Stromal cell of bone marrow (primary cell): ENCODE measurements around the gene TBC1D22A.
"Not testable (repeated sequence)": the region's sequence is repeated elsewhere in the genome, so short reads cannot be mapped to it uniquely, and the experiment has no call there.

ENCODE experiments used
- DNase-seq: peaks from one replicate; pipeline ENCODE4 v3.0.0-alpha.2; 2012; ENCODE audit warnings: low read depth

The TBC1D22A gene

DNA sequence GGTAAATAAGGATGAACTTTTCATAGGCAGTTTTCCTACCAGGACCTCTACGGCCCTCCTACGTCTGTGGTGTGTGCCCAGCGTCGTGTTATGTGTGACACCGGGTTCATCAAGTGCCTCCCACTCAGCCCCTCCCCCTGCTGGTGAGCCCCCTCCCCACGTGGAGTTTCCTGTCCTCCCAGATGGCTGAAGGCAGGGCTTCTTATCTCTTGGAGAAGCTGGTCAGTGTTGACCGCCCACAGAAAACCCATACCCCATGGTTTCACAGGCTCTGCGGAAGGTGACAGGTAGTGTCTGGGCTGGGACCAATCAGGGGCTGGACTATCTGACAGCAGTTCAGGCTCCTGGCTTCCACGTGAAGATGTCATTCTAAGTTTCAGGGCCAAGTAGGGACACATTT is 393.5 kb downstream of the TBC1D22A start:
- DNase-seq = no peak

DNA sequence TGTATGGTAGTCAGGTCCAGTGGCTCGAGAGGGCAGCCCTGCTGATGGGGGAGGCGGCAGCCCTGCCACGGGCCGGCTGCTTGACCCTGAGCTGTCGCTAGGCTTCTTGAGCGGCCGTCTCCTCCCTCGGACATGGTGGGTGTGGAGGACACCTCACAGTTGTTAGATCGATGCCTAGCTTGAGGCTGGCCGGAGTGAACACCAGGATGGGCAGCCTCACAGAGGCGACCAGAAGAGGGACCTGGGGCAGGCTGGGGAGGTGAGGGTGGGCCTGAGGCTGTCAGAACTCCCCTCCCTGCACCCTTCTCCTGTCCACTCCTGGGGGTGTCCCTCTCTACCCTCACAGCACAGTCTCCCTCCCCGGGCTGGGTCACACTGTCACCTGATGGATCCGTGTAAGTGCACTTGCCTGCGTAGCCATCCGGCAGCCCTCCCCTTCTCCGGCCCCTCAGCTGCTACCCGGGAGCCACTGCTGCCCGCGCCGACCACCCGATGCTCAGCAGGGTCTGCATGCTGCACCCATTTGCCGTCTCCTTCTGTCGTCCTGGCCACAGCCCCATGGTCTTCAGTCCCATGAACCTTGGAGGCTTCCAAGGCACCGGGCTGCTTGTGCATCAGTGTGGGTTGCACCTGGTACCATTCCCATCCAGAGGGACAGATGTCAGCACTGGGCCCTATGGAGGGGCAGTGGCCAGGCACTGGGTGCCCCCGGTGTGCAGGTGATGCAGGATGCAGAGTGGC is 394.1 kb downstream of the TBC1D22A start:
- DNase-seq = no peak

DNA sequence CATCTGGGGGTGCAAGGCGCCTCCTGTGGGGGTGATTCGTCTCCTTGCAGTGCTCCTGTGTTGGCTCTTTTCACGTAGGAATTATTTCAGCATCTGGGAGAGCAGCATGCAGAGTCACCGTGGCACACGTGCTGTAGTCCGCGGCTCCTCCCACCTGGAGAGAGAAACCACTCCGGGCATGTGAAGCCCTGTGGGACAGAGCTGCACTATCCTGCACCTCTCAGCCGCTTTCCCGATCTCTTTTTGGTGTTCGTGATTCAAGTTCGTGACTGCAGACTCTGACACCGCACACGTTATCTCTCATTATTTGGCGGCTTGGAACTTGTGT is 394.6 kb downstream of the TBC1D22A start:
- no peak for DNase-seq

DNA sequence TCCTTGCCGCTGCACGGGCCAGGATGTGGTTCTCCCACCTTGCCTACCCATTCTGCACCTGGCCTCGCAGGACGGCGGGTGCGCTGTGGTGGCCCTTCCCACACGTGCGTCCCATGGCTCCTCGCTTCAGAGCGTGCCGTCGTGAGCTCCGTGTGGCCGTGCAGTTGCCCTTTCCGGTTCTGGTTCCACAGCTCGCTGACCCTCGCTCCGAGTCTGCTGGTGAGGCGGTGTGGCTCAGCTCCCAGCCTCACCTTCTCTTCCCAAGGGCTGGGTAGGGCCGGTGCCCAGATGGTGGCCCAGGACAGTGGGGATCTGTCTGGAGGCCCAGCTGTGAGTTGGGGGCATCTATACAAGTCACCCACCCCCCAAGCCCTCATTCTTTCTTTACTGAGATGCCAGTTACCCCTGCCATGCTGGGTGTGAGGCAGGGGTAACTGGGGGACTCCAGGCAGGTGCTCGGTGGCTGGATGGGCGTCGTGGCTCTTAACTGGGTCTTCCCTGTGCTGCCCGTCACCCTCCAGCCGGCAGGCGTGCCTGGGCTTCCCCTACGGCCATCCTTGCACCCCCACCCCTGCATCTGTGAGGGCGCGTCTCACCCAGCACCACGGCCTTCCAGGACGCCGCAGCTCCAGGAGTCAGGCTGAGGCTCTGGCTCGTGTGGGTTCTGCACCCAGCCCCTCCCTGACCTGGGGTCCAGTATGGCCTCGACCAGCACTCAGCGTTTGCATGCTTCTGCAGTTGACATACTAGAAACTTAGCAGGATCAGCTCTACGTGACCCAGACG is 395.2 kb downstream of the TBC1D22A start:
- no peak for DNase-seq

DNA sequence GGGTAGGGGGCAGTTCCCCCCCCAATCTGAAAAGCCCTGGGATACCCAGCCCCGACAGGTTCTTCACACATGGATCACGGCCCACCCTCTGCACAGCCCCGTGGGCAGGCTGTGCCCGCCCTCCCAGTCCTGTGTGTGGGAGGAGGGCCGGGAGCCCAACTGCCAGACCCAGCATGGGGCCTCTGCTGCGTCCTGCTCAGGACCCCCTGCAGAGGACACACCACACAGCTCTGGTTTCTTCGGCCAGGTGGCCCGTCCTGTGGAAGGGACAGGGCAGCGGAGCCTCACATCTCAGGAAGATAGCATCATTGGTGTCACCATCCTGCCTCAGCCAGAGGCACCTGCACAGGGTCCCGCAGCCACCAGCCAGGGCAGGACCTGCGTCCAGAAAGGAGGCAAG is 396.0 kb downstream of the TBC1D22A start:
- DNase-seq = no peak

DNA sequence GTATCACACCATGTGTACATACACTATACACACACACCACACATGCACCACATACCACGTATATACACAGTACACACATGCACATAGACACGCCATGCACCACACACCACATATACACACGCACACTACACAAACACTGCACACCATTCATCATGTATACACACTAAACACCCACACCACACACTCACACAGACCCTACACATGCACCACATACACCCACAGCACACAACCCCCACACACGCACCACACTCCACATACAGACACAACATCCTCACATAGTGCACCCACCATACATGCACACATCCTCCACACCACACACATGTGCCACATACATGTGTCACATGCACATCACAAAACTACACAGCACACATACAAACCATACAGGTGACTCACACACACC is 397.1 kb downstream of the TBC1D22A start:
- no peak for DNase-seq

DNA sequence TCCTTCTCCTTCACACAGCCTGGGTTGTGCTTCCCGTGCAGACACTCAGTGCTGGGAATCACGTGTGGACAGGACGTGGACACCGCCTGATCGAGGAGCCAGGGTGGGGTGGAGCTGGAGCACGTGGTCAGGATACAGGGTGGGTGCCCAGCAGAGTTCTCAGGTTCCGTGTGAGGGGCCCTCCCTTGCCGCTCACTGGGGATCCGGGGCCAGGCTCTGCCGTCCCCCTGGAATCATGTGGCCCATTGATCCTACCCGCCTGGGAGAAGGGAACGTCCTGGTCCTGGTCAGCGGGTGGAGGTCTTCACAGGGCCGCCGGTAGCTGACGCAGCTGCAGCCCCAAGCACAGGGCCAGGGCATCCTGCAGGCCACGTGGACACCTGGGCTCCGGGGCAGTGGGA is 397.7 kb downstream of the TBC1D22A start:
- DNase-seq = no peak

DNA sequence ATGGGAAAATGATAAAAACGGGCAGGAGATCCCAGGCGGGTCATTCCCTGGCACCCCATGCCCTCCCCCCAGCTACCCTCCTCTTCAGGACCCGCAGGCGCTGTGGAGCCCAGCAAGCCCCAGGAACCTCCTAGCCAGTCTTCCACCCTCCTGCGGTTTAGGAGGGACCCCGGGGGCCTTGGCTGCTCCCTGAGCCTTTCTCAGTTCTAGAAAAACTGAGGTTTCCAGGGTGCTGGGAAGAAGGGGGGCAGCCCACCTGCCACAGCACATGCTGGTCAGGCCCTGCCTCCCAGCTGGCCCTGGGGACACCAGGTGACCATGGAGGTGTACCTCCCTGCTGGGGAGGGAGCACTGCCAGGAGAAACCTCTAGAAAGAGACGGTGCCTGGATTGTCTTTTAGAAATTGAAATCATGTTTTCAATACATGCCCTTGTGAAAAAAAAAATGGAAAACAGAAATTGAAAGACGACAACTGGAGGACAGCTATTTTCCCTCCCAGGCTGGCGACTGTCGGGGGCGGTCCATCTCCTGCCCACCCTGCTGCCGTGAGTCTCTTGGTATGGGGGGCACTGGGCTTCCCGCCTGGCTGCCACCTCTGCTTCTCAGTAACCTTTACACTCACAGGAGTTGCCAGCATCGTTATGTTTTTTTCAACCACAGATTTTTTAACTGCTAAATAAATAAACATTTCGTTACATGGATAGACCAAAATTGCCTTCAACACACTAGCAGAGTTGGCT is 398.5 kb downstream of the TBC1D22A start:
- no peak for DNase-seq

DNA sequence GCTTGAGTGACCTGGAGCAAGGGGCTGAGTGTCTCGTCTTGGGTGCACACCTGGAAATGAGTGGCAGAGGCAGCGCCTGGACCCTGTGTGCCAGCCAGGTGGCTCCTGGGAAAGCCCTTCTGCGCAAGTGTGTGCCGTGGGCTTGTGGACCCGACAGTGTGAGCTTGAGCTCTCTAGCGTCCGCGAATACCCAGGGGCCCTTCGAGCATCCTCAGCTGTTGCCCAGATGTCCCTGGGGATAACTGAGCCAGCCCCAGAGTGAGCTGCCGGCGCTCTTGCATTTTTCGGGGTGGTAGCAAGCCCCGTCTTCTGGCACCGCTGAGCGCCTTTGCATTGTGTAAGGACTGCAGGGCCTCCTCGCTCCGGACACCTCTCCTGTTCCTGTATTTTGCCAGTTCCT is 399.2 kb downstream of the TBC1D22A start:
- no peak for DNase-seq

DNA sequence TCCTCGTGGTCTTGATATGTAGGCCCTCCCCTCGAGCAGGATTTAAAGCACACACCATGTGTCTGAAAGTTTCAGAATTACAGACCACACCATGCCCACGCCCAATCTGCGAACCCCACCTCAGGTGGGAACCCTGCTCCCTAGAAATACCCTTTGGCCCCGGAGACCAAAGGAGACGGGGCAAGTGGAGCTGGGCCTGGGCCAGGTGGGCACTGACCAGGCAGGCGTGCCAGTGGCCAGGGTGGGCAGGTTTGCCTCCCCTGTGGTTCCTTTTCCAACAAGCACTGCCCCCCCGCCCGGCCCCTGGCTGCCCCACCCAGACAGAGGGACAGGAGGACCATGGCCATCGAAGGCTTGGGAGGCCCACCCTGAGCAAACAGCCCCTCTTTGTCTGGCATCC is 400.4 kb downstream of the TBC1D22A start:
- no peak for DNase-seq

DNA sequence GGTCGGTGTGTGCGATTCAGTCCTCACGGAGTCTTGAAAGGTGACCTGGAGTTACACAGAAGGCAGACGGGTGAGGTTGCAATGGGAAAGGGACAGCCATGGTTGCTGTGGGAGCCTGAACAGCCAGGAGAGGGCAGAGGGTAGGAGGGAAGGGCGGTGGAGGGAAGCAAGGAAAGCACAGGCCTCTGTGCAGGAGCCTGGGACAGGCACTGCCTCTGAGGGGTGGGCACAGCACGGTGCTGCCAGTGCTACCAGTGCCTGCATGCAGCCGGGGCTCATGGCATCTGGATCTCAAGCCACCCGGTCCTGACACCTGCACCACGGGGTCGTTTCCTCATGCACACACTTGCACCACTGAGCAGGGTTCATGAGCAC is 401.0 kb downstream of the TBC1D22A start:
- no peak for DNase-seq

DNA sequence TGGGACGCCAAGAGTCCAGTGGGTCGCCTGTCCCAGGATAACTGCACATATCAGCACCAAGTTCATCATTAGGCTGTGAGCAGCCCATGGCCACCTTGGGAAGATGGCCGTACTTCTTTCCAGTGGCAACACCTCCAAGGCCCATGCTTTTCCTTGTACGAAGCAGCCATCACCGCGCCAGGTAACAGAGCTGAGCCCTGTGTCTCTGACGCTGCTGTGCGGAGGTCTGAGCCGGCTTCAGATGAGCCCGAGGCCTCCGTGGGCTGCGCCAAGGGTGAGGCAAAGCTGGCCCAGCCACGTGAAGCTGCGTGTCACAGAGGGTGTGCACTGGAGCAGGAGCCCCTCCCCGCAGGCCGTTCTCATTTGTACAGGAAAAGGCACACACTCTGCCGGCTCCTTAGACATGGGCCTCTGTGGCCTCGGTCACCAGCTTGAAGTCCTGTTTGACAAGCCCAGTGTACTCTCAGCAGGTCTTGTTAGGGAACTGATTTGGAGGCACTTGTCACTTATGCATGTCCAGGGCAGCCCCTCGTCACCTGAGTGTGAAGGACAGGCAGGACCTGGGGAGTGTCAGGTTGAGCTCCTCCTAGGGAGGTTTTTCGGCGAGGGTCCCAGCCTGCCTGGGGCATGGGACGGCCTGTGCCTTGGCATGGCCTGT is 401.5 kb downstream of the TBC1D22A start:
- DNase-seq = no peak

DNA sequence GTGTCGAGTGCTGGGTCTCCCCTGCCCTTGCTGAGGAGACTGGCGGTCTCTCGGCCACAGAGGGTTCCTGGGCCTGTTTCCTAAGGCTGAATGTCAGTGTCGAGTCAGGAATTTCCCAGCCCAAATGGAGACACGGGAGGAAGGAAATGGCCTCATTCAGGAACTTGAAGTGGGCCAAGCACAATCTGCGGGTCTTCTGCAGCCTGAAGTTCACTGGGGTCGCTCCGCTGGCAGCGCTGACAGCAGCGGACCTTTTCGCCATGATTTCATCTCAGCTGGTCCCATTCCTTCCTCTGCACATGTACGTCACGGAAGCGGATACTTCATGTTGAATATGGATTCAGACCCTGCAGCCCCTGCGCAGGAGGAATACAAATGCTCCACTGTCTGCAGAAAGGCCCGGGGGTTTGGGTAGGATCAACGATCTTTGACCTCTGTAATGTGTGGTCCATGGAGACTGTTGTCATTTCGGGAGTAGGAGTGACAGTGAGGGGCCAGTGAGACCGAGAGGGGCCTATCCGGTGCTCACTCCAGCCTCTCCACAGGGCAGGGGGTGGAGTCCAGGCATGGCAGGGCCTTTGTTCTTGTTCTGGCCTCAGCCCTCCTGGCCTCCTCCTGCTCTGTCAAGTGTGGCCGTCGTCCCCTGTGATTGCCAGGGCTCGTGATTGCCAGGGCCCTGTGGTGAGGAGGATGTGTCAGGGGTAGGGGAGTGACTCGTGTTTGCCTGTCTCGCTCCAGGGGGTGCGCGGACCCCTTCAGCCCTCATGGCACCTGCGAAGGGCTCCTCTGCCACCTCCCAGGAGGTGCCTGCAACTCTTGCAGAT is 402.3 kb downstream of the TBC1D22A start:
- DNase-seq = no peak

DNA sequence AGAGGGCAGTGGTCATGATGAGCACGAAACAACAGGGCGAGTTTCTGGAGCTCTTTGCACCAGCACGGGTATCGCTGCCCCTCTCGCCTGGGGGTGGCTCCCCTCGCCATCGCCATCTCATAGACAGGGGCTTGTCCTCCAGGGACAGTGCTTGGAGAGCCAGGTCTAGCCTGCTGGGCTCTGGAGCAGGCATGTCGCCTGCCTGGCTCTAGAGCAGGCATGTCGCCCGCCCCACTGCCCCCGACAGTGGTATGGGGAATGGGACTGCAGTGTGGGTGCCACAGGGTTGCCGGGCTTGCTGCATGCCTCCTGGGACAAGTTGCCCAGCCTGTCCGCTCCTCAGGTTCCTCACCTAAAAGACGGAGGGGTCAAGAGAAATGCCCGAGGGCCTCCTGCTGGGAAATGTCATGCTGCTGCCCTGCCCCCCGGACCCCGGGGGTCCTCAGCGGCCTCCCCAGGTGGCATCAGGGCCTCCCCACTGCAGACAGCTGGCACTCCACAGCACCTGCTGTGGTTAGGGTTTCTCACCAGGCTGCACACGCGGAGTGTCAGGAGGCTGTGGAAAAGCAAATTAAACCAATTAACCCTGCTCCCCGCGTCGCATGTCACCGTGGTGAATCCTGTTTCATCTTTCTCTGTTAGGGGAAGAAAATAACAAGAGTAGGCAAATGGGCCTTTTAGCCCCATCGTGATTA is 403.0 kb downstream of the TBC1D22A start:
- no peak for DNase-seq

DNA sequence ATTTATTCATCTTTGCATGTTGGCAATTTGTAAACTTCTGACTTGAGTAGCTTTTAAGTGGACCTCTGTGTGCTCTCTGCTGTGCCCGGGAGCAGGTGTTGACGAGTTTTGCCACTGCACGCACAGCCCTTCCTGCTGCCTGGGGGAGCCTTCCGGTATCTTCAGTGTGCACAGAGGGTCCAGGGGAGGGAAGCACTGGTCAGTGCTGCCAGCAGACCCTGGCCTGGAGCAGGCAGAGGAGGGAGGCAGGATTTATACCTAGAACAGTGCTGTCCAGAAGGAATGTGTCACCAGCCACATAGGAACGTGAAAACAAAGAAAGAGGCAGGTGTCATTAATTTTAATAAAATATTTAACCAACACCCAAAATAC is 403.6 kb downstream of the TBC1D22A start:
- DNase-seq = no peak

DNA sequence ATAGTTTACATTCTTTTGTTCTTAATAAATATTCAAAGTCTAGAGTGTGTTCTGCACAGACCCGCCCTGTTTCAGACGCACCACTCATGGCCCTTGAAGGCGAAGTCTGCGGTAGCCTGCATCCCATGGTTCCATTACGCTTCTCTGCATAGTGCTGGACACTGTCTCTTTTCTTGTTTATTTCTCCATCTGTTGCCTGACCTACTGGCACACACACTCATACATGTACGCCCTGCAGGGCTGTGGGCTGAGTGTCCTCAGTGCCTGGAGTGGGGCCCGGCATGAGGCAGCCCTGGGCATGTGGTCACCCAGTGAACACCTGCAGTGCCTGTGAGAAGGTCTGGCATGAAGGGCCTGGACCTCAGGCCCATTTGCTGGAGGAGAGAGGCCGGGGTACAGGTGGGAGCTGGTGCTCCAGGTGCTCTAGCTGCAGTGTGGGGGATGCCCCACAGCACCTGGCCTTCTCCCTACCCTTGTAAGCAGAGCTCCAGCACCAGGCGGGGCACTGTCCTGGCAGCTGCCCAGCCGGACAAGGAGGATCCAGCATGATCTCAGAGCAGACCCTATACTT is 404.1 kb downstream of the TBC1D22A start:
- DNase-seq = no peak

DNA sequence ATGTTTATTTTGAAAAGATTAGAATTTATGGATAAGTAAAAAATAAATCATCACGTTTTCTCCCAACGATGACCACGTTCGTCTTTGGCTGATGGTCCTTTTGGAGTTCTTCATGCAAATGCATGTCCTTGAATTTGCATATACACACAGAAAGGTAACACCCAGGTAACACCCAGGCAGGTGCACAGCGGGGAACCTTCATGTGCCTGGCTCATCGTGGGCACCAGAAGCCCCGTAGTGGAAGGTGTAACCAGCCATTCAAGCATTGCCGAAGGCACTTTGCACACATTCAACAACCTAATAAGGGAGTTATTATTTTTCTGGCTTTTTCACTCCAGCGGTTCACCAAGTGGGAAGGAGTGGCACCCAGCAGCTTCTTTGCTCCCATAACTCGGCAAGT is 404.6 kb downstream of the TBC1D22A start:
- no peak for DNase-seq

DNA sequence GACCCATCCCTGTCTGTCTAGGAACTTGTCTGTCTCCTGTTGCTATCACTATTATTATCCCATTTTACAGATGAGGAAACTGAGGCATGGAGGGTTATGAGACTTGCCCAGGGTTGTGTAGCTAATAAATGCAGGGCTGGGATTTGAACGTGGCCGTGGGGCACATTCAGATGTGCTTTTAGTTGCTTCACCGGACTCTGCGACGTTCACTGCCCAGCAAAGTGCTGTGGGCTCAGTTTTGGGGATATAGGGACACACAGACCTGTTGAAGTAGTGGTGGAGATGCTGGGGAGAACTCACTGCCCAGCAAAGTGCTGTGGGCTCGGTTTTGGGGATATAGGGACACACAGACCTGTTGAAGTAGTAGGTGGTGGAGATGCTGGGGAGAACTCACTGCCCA is 405.5 kb downstream of the TBC1D22A start:
- not testable (repeated sequence) for DNase-seq

DNA sequence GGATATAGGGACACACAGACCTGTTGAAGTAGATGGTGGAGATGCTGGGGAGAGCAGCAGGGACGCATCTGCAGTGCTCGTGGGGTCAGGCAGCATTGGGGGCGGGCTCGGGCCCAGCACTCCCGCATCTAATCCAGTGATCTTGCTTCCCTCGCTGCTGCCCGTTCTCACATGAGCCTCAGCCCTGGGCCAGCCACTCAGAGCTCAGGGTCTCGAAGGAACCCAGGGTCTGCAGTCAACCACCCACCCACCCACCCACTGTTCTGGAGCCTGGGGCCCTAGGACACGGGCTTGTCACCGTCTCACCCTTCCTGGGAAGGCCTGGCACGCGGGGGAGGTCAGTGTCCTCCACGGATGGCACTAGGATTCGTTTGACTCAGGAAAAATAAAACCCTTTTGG is 406.0 kb downstream of the TBC1D22A start:
- no peak for DNase-seq

DNA sequence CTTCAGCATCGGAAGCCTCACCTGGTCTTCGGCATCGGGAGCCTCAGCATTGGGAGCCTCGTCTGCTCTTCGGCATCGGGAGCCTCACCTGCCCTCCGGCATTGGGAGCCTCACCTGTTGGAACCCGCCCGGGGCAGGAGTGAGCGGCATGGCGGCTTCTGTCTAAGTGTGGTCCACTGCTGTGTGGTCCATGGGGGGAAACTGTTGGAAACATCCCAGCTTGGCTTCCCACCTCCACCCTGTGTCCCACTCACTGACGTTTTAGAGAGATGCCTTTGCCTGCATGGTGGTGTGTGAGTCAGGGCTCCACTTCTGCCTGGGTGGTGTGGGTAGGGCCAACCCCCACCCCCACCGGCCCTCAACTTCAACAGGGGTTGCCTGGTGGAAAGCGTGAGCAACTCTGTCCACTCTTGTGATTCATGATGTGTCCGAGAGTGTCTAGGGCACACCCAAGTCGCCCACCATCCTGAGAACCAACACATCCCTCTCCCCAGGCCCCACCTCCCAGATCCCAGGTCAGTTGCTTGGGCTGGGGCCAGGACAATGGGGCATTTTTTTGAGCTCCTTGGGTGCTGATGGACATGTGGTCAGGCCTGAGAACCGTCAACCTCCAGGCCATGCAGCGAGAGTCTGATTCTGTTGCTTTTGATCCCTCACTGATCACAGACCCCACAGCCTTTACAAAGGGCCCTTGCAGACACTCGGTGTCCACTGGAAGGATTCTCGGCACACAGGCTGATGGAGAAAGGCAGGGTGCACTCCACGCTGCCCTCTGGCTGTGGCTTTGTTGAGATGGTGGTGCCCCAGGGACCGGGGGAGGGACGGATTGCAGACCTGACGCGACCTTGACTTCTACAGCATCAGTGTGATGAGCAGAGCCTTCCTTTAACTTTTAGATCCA is 406.7 kb downstream of the TBC1D22A start:
- DNase-seq = no peak
